Measurements from ENCODE around the gene CEP41.

- TF ChIP-seq CTCF (IDR thresholded peaks at IDR 0.05) (no peak), POLR2A (IDR thresholded peaks at IDR 0.05) (no peak)
These were observed 55.8 kb downstream of the CEP41 start for GRCh38 chr7:130384841-130385599.

Data from Peyer's patch (tissue), 4 donors.